Midbrain (tissue), 1 donor: Measurements from ENCODE around the gene ETV6.
A peak's percentile ranks its signal among the peaks of the same experiment; 100 is the strongest.

Experiments
- DNase-seq: peaks from one replicate; lab custom pipeline; 2025; lab: John Stamatoyannopoulos, UW

ETV6 gene

DNA sequence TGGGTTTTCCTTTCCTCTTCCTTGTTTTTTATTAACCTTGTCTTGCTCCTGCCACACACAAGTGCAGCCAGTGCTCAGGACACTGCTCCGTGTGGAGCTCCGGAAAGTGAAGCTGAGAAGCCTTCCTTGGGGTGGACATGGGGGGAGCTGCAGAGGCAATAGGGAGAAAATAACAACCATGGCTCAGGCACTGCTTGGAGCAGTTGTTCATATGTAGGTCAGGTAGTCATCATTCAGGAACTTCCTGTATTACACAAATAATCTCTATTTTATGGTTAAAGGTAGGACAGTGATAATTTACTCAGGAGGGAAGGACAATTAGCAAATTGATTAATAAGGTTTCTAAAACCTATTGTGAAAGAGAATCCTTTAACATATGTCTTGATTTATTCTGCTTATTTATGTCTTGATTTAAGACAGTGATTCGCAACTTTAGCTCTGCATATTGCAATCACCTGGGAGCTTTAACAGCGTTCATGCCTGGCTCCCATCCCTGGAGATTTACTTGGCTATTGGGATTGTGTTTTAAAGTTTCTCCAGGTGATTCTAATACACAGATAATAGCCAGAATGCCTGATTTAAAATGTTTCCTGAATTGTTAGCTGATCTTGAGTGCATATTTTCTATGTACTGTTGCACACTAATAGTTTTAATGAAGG, 92.1 kb downstream of the ETV6 start:
- DNase-seq: no peak

DNA sequence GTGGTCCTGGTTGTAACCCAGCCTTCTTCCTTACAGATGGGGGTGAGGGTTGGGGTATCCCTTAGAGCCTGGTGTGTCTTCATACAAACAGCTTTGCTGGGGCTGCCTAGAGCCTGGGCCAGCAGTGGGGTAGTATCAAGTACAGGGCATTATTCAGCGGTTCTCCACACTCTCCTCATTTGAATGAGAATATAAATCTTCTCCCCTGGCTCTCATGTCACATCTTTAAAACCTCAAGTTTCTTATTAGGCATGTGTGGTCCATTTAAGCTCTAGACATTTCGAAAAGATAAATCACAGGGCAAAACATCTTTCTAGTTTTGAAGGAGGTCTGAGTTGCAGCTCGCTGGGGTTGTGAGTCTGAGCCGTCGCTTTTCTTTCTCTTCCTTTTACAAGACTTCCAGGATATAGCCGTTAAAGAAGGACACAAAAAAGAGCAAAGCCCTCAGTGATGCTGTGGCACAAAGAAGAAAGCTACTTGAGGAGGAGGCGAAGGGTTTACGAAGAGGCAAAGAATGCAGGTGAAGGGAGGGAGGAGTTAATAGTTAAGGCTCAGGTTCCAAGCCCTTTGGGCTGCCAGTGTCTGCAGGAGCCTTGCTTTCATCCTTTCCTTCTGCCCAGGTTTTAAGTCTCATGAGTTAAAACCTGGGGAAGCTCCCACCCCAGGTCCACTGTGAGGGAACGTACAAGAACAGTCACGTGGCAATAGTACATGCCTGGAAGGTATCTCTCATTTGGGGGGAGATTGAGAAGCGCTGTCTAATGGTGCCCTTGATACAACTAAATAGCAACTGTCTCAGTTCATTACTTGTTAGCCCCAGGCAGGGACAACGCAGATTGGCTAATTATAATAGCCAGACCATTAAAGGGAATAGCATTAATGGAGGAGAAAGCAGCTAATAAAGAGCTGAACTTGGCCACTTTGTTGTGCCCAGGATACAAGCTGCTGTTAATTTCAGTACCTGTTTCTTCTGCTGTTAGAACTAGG, 94.2 kb downstream of the ETV6 start:
- no peak for DNase-seq

DNA sequence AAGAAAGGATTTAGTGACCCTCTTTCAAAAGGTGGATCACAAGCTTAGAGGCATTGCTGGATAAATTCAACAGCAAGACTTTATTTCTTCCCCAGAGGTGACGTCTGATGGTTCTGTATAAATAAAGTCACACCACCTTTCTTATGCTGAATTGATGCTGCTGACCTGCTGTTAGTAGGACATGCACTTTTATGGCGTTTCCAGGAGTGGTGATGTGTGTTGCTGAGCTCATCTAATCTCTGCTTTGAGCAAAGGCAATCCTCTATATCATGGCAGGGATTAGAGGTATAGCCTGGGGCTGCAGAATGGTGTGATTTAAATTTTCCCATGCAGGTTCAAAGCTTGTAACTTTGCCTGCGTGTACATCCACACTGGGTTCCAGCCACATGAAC, 94.9 kb downstream of the ETV6 start:
- DNase-seq: no peak

GRCh38 chr12:11745113-11745512, 95.6 kb downstream of the ETV6 start:
- no peak for DNase-seq

DNA sequence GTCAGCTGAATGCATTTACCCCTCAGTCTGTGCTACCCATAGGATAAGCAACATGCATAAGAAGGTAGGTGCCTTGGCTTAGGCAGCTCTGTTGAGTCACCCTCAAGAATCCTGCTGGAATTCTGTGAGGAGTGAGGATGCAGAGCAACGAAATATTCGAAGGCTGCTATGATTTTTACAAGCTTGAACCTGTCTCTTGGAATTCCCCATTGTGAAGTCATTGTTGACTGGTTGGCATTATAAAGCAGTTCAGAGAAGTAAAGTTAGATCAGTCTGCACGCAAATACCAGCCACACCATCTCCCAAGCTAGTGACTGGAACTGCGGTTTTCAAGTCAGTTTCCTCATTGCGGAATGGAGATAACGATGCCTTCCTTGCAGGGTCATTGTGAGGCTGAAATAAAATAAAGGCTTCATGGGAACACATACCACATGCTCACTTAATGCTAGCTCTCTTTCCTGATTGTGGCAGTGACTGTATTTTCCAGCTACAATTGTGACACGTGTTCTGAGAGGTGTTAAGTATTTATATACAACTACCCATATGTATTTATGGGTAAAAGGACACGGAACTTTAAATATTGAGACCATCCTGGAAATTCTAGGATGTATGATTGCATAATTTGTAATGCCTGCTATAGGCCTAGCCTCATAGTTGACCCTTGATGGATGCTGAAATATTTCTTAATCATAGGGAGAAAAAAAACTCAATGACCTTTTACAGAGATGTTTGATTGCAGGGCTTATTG, 96.7 kb downstream of the ETV6 start:
- DNase-seq: no peak

DNA sequence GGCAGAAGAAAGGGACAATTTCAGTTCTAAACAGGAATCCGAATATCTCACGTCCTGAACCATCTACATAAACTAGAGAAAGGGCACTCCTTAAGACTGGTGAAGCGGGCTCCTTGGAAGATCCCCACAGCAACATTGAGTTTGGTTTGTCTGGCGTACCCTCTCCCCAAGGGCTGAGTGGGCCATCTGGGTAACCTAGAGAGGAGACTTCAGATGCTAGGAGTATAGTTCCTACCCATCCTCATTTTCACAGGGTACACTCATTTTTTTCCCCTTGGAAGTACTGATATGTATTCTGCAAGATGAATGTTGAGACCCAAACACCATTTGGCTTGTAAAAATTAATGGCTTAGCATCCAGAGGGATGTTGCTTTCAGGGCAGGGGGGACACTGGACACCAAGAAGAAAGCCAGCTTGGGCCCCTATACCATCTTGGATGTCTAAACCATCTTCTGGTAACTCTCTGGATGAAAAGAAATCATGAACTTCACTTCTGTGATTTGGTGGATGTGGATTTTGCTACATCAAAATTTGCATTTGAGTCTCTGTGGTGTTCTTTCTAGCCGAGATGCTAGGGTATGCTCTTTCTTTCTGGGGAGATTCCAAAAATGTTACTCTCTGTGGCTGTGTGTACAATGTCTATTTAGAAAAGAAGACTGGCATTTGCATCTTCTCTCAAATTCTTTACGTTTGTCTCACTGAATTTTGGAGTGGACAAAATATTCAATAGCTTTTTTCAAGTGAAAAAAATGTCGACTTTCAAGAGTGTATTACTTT, 97.7 kb downstream of the ETV6 start:
- no peak for DNase-seq

DNA sequence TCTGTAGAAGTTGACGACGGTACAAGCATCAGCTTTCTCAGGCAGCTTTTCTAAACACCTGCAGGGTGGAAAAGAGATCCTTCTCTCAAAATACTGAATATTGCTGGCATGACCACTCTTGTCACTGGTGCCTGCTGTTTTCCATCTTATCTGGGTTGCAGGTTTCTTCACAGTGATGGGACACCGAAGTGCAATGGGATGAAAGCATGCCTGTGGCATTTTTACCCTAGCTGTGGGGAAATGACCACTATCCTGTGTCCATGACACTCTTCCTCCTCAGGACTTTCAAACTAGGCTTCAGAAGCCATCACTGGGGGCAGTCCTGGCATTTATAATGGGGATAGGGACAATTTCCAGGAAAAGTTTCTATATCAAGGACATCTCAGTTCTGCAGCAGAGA, 98.5 kb downstream of the ETV6 start:
- DNase-seq: no peak

DNA sequence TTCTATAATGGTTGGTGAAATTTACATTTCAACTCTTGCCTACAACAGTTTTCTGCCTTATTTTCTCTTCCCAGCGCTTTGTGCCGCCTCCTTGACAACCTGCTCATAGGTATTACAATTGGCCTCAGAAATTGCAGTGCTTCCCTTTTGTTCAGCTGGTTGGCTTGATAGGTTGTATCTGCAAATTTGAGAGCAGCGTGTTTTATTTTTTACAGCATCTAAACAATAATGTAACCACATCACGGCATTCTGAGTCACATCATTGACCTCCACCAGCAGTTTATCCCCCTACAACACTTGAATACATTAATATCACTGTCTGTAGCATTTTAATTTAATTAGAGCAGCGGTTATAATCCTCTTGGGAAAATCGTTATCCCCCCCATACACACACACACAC, 99.4 kb downstream of the ETV6 start:
- DNase-seq: no peak

DNA sequence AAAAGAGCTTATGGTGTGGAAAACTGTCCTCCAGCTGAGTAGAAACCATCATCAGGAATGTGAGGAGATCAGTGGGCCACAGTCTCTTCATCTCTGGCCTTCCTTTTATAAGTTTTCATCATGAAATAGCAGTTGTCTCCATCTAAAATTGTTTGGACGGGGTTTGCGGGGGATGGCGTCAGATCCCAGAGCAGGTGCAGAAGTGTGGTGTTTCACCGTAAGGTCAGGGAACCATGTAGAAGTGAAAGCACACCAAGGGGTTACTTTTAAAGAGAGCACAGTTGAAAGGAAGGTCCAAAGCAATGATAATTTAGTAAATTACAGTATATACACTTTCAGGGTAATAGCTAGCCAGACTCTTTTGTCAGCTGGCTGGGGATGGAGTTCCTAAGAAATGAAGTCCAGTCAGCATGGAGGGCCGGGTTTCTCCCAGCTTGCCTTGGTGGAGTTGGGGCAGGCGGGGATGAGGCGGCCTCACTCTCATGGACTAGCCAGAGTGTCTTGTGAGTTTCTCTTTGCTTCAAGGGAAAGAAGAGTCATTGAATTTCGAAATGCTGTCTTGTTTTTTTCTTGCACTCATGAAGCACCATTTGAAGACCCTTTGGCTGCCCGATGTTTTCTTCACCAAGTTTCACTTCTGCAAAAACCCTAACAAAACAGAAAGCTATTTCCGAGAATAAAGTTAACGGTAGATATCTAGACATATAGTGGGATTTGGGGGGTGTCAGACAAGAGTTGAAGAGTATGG, 100.6 kb downstream of the ETV6 start:
- DNase-seq: peak; percentile 45

DNA sequence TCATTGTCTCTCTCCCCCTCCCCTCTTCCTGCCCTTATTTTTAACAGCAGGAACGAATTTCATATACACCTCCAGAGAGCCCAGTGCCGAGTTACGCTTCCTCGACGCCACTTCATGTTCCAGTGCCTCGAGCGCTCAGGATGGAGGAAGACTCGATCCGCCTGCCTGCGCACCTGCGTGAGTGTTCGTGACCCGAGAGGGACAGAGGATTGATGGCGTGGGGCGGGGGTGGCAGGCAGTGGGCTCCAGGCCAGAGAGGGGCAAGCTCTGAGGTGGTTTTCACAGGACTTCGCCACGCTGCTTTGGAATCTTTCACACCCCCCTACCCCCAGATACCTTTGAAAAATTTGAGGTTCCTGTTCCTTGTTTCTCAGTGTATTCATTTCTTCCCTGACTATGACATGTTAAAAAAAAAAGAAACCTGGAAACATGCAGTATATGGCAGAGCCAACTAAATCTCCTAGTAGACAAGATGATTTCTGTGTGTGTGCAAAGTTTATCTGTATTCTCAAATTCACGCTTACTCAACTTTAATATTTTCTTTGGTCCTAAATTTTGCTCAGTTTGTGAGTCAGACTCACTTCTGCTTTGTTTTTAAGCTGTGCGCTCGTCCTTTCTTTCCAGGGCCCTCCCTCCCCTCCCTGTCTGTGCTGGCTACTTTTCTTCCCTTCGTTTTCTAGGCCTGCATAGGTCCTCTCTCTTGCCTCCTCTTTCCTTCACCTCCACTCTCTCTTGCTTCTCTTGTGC, 103.1 kb downstream of the ETV6 start:
- no peak for DNase-seq

- no peak for DNase-seq
These were observed 103.7 kb downstream of the ETV6 start for GRCh38 chr12:11753150-11753499.

DNA sequence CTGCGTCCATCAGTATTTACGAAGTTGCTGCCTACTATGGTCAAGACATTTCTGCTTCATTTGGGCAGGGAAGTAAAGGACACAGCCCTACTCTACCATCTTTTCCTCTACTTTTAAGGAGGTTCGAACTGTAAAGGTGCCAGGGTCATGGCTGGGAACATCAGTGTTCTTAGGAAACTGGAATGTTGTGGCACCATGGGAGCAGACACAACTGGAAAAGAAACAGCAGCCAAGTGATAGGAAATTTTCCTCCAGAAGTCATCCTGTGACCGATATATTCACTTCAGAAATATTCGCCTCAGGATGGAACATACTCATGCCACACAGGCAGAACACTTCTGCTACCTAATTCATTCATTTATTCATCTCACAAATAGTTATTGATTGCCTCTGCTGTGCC, 104.4 kb downstream of the ETV6 start:
- no peak for DNase-seq

DNA sequence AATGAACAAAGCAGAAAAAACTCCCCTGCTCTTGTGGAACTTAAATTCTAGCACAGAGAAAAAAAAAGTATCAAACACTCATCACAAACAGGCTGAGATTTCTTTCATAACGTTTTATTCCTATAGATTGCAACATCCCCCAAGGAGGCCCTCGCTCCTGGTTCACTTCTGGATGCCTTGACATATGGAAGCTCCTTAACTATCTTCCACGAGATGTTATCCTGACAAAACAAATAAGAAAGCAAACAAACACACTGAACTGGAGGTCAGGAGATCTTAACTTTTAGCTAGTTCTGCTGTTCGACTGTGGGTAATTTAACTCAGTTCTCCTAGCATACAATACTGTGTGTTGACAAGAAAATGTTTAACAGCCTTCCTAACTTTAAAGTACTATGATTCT, 104.8 kb downstream of the ETV6 start:
- DNase-seq: no peak

- no peak for DNase-seq
These were observed 105.9 kb downstream of the ETV6 start for GRCh38 chr12:11755302-11755930.

GRCh38 chr12:11756022-11756421, 106.5 kb downstream of the ETV6 start:
- no peak for DNase-seq

DNA sequence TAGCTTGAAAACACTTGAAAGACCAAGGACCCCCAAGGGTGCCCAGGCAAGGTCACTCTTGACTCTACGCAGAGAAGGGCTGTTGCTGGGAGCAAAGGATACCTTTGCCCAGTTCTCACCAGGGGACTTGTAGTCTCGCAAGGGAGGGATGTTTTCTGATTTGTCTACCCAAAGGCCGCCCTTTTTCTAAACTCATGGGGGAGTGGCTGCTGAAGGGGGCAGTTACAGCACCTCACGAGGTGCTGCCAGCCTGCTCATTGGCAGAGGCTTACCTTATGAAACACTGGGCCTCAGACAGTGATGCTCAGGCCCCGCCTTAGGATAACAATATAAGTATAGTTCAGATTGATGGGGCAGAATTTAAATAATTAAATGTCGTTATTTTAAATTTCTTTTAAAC, 107.0 kb downstream of the ETV6 start:
- DNase-seq: no peak

DNA sequence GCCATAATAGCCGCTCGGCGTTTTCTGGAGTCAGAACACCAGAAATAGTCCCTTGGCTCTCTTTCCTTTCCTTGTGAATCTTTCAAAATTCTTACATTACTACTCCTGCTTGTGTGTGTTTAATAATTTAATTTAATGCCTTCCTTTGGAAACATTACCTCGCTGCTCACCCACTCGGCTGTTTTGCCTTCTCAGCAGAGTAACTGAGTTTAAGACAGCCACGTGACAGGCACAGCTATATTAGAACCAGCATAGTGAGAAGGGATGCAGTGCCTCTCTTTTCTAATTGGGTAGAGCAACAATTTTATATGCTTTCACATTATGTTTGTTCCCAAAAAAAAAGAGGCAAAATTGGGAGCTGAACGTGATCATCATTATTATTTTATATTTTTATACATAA, 107.6 kb downstream of the ETV6 start:
- no peak for DNase-seq

DNA sequence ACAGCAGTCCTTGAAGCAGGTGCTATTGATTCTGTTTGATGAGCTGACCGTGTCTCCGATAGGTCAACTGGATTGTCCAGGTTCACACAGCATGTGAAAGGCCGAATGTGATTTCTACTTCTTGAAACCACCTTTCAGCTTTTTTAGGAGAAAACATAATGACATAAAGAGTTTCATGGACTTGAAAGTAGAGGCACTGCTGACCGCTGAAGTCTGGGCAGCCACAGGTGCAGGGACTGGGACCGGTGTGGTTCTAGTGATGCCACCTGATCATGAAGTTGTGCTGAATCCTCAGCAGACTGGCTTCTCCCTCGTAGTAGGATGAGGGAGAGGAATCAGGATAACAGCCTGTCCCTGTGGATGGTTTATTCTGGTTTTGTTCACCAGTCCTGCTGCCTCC, 108.1 kb downstream of the ETV6 start:
- DNase-seq: no peak

DNA sequence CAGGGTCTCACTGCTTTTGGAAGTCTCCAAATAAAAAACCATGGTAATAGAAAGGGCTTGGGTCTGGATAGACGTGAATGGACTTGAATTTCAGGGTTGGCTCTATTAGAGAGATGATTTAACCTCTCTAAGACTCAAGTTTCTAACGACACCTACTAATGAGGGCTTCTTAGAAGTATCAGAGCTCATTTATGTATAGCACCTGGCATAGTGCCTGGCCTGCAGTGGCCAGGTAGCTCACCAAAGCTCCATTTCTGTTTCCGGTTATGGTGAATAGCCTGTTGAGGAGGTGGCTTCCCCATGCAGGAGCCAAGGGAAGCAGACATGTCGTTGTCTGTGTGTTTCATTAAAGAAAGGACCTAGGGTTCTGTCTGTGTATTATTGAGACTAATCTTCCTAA, 108.6 kb downstream of the ETV6 start:
- no peak for DNase-seq
